IMR-90 (cell line): Measurements from ENCODE around the gene ELMOD3. TPM values are rescaled to one million over a fixed set of nuclear protein-coding genes. Genes with fewer than 3 reads are reported as not detected.

Source experiments
- ATAC-seq: fragments of 200-7000 bp; cut with Tn5 transposase; 2 replicates; pipeline ENCODE4 v1.9.1; 2020; ENCODE audit warnings: low read depth, mild to moderate bottlenecking, moderate library complexity
- BruUV-seq: library from RNA; stranded (reverse); fragments of 400-500 nt; replicated peaks from 2 replicates; lab custom pipeline; 2021; lab: Mats Ljungman, UMichigan
- CTCF ChIA-PET: fragments of 300-600 bp; formaldehyde crosslinking; extraction: SDS; loops from one replicate; lab custom pipeline; 2021; ENCODE audit warnings: antibody characterized with exemption; lab: Yijun Ruan, JAX
- POLR2A ChIA-PET: fragments of 300-600 bp; sonication (Branson Sonifier 250); formaldehyde crosslinking; loops from one replicate; lab custom pipeline; 2022; ENCODE audit warnings: antibody characterized with exemption; ENCODE audit not compliant: unreplicated experiment; lab: Charles Lee
- DNase-seq: peaks from one replicate; pipeline ENCODE4 v3.0.0; 2013
- H2AFZ ChIP-seq: replicated peaks from 2 replicates; pipeline ENCODE3; 2013; ENCODE audit warnings: low read length, mild to moderate bottlenecking; ENCODE audit not compliant: poor library complexity
- H2AK5ac ChIP-seq: 2 replicates; pipeline ENCODE4 v1.6.1; 2013; ENCODE audit warnings: low read depth, low read length, inconsistent platforms
- H2AK9ac ChIP-seq: replicated peaks from 2 replicates; pipeline ENCODE3; 2013; ENCODE audit warnings: mild to moderate bottlenecking, low read depth, low read length, moderate library complexity; ENCODE audit not compliant: poor library complexity
- H2BK120ac ChIP-seq: 2 replicates; pipeline ENCODE4 v1.6.1; 2013; ENCODE audit warnings: low read depth, low read length, inconsistent platforms
- H2BK15ac ChIP-seq: 3 replicates; pipeline ENCODE4 v1.6.1; 2013; ENCODE audit warnings: low read depth, low read length, inconsistent platforms
- H2BK20ac ChIP-seq: 2 replicates; pipeline ENCODE4 v1.6.1; 2013; ENCODE audit warnings: low read depth, mild to moderate bottlenecking, inconsistent platforms, low read length, moderate library complexity
- H2BK5ac ChIP-seq: 2 replicates; pipeline ENCODE4 v1.6.1; 2013; ENCODE audit warnings: mild to moderate bottlenecking, low read depth, low read length, inconsistent platforms; ENCODE audit not compliant: poor library complexity, severe bottlenecking
- H3K14ac ChIP-seq: replicated peaks from 2 replicates; pipeline ENCODE4 v1.6.1; 2013; ENCODE audit warnings: low read depth, low read length, inconsistent platforms
- H3K18ac ChIP-seq: 2 replicates; pipeline ENCODE4 v1.6.1; 2013; ENCODE audit warnings: low read depth, low read length, control low read depth
- H3K23ac ChIP-seq: 2 replicates; pipeline ENCODE4 v1.6.1; 2013; ENCODE audit warnings: low read depth, low read length, inconsistent platforms
- H3K27ac ChIP-seq: 2 replicates; pipeline ENCODE4 v1.5.1; 2013; ENCODE audit warnings: mild to moderate bottlenecking, control low read depth, low read length; ENCODE audit not compliant: insufficient read depth
- H3K27me3 ChIP-seq: 2 replicates; pipeline ENCODE4 v1.6.1; 2013; ENCODE audit warnings: low read length; ENCODE audit not compliant: control insufficient read depth, insufficient read depth
- H3K36me3 ChIP-seq: 2 replicates; pipeline ENCODE4 v1.6.1; 2013; ENCODE audit warnings: low read length, mixed read lengths; ENCODE audit not compliant: control insufficient read depth, insufficient read depth
- H3K4ac ChIP-seq: 2 replicates; pipeline ENCODE4 v1.6.1; 2013; ENCODE audit warnings: low read depth, low read length, inconsistent platforms
- H3K4me1 ChIP-seq: 2 replicates; pipeline ENCODE4 v1.6.1; 2013; ENCODE audit warnings: low read length, mixed read lengths; ENCODE audit not compliant: control insufficient read depth, insufficient read depth
- H3K4me2 ChIP-seq: 2 replicates; pipeline ENCODE4 v1.6.1; 2013; ENCODE audit warnings: low read depth, mild to moderate bottlenecking, control low read depth, low read length, moderate library complexity
- H3K4me3 ChIP-seq: 2 replicates; pipeline ENCODE4 v1.5.1; 2013; ENCODE audit warnings: low read depth, mild to moderate bottlenecking, control low read depth, low read length, moderate library complexity; ENCODE audit not compliant: insufficient read depth
- H3K56ac ChIP-seq: 2 replicates; pipeline ENCODE4 v1.6.1; 2013; ENCODE audit warnings: low read length, inconsistent platforms; ENCODE audit not compliant: insufficient read depth; ENCODE audit errors: extremely low read depth
- H3K79me1 ChIP-seq, 2 experiments: 2 replicates each; pipeline ENCODE4 v1.6.1; 2013; ENCODE audit warnings: low read length in 2 of 2, inconsistent platforms in 1 of 2, low read depth in 1 of 2
- H3K9ac ChIP-seq: 2 replicates; pipeline ENCODE4 v1.6.1; 2013; ENCODE audit warnings: low read depth, low read length, control low read depth
- H3K9me1 ChIP-seq: 2 replicates; pipeline ENCODE4 v1.6.1; 2013; ENCODE audit warnings: low read length, inconsistent platforms; ENCODE audit not compliant: insufficient read depth
- H3K9me3 ChIP-seq: 2 replicates; pipeline ENCODE4 v1.6.1; 2013; ENCODE audit warnings: low read length; ENCODE audit not compliant: control insufficient read depth, insufficient read depth
- H4K20me1 ChIP-seq: 2 replicates; pipeline ENCODE4 v1.6.1; 2013; ENCODE audit warnings: low read length, inconsistent platforms; ENCODE audit not compliant: insufficient read depth
- H4K5ac ChIP-seq: 2 replicates; pipeline ENCODE4 v1.6.1; 2013; ENCODE audit warnings: mild to moderate bottlenecking, low read depth, low read length, control low read depth
- H4K8ac ChIP-seq, 2 experiments: 2 replicates each; pipeline ENCODE4 v1.6.1; 2013; ENCODE audit warnings: low read depth in 2 of 2, low read length in 2 of 2, control low read depth in 1 of 2, inconsistent platforms in 1 of 2
- H4K91ac ChIP-seq: 2 replicates; pipeline ENCODE4 v1.6.1; 2013; ENCODE audit warnings: low read depth, low read length, inconsistent platforms; ENCODE audit not compliant: insufficient read depth
- CHD1 ChIP-seq: IDR thresholded peaks from 2 replicates; pipeline ENCODE4 v1.6.1; 2012; ENCODE audit warnings: low read depth, low read length, improper control_type of control experiment
- RCOR1 ChIP-seq: IDR thresholded peaks from 2 replicates; pipeline ENCODE4 v1.6.1; 2012; ENCODE audit warnings: mild to moderate bottlenecking, low read length, improper control_type of control experiment; ENCODE audit not compliant: insufficient replicate concordance
- RFX5 ChIP-seq: IDR thresholded peaks from 2 replicates; pipeline ENCODE4 v1.8.0; 2012; ENCODE audit warnings: low read depth, mild to moderate bottlenecking, low read length, moderate library complexity
- USF2 ChIP-seq: fragments of 150-350 bp; IDR thresholded peaks from 2 replicates; pipeline ENCODE4 v1.6.1; 2017; ENCODE audit warnings: mild to moderate bottlenecking, antibody characterized with exemption, low read length, low read depth
- WGBS, 2 experiments: methylation state at CpG; one replicate each; pipeline versions ENCODE4 v1.1.5 to v1.1.7; 2013; ENCODE audit warnings: missing lambda C conversion rate in 2 of 2; ENCODE audit not compliant: insufficient read length in 1 of 2; ENCODE audit errors: extremely low coverage in 2 of 2; 5-methylcytosine and 5-hydroxymethylcytosine counted together
- dilution Hi-C: fragments of 300-500 bp; cut with HindIII; formaldehyde crosslinking; loops from one replicate; pipeline ENCODE4 v1.14.3; 2018; ENCODE audit warnings: low sequenced_read_pairs; ENCODE audit not compliant: unreplicated experiment
- in situ Hi-C: fragments of 300-500 bp; cut with MboI; formaldehyde crosslinking; loops from 3 replicates; pipeline ENCODE4 v1.14.3; 2019; ENCODE audit warnings: low sequenced_read_pairs, inconsistent platforms, mixed read lengths
- intact Hi-C: fragments of 100-400 bp; cut with micrococcal nuclease; formaldehyde crosslinking; loops from 2 replicates; pipeline ENCODE4 v1.10.0; 2022
- polyA plus RNA-seq, 3 experiments: library from polyadenylated mRNA; depleted of rRNA; stranded (reverse); fragments of >200 nt; gene quantifications; 2 replicates each; pipeline ENCODE4 v1.2.3, GENCODE V29; 2012; ENCODE audit warnings: low replicate concordance in 1 of 3
- total RNA-seq: library from RNA; depleted of rRNA; stranded (reverse); fragments of >200 nt; gene quantifications from 2 replicates; pipeline ENCODE4 v1.2.3, GENCODE V29; 2012

The ELMOD3 gene
- total and polyA plus RNA-seq, 2 of the 4 experiments (the other 2 are of a cell fraction) = 13.1 to 20.7 TPM

- Histone ChIP-seq H4K91ac (no peak overlapping the region), H3K9ac (no peak overlapping the region), H3K27me3 (no peaks in the 10 kb centered on the region), H3K14ac (no peak overlapping the region), H3K79me1 (0 out of 4 replicates have a peak, but pooled peaks cover 0 to 4% of the 10 kb centered on the region in 2 experiments), H2BK20ac (no peak overlapping the region), H3K27ac (no peak overlapping the region), H4K20me1 (no peaks in the 10 kb centered on the region; the same call in 1 of the 2 replicates), H3K23ac (no peak overlapping the region), H3K4me1 (peaks cover 12% of the 10 kb centered on the region), H3K9me3 (no peaks in the 10 kb centered on the region), H4K8ac (no peak overlapping the region), H3K18ac (no peak overlapping the region), H2AK9ac (no peak overlapping the region), H2BK120ac (no peak overlapping the region), H2AFZ (no peak overlapping the region), H4K5ac (no peak overlapping the region), H2BK15ac (no peak overlapping the region), H3K36me3 (peaks cover 15% of the 10 kb centered on the region), H3K4ac (no peak overlapping the region), H3K4me3 (no peak overlapping the region), H3K4me2 (no peak overlapping the region), H2BK5ac (no peak overlapping the region), H2AK5ac (no peak overlapping the region), H3K56ac (no peak overlapping the region), H3K9me1 (peaks cover 6% of the 10 kb centered on the region)
- in situ Hi-C loops = no loop called here
- ChIA-PET POLR2A (no interaction called here), CTCF (no interaction called here)
- intact Hi-C loops = no loop called here
- DNase-seq = no peak
- TF ChIP-seq RCOR1 (no peak), CHD1 (no peak), RFX5 (no peak), USF2 (no peak)
- BruUV-seq = no TSS peak
- dilution Hi-C loops = no loop called here
- no peak for ATAC-seq
- no CpG with 5 or more reads among the region's 1 CpG for WGBS, 2 experiments
Measured at GRCh38 chr2:85380048-85380447, 25.5 kb downstream of the ELMOD3 start.
